SK-N-SH treated with all-trans-retinoic acid at 6 μM for 48 hours (cell line): ENCODE data around the gene CDH4.

Experiments
- ATAC-seq: fragments of 200-7000 bp; cut with Tn5 transposase; 3 replicates; pipeline ENCODE4 v1.9.1; 2020; ENCODE audit warnings: mild to moderate bottlenecking, moderate library complexity
- ARNTL ChIP-seq: fragments of 450-650 bp; formaldehyde crosslinking; IDR thresholded peaks from 2 replicates; pipeline ENCODE4 v1.5.0; 2020; ENCODE audit warnings: low read depth, mild to moderate bottlenecking, moderate library complexity, borderline replicate concordance
- BACH2 ChIP-seq: fragments of 250-450 bp; sonication (Bioruptor Pico); IDR thresholded peaks from 2 replicates; pipeline ENCODE4 v1.9.0; 2021; ENCODE audit warnings: mild to moderate bottlenecking, borderline replicate concordance
- CSDC2 ChIP-seq: fragments of 250-450 bp; sonication (Bioruptor Pico); IDR thresholded peaks from 2 replicates; pipeline ENCODE4 v1.5.0; 2020; ENCODE audit warnings: mild to moderate bottlenecking, moderate library complexity
- CSRNP3 ChIP-seq: fragments of 250-450 bp; sonication (Bioruptor Pico); IDR thresholded peaks from 2 replicates; pipeline ENCODE4 v1.5.1; 2021; ENCODE audit warnings: mild to moderate bottlenecking, moderate library complexity
- ESRRG ChIP-seq: fragments of 250-450 bp; sonication (Bioruptor Pico); IDR thresholded peaks from 2 replicates; pipeline ENCODE4 v1.6.1; 2021; ENCODE audit warnings: mild to moderate bottlenecking
- GLIS3 ChIP-seq: fragments of 250-450 bp; sonication (Bioruptor Pico); IDR thresholded peaks from 2 replicates; pipeline ENCODE4 v1.5.0; 2020; ENCODE audit warnings: mild to moderate bottlenecking, moderate library complexity
- ISL1 ChIP-seq: fragments of 250-450 bp; sonication (Bioruptor Pico); IDR thresholded peaks from 2 replicates; pipeline ENCODE4 v2.1.2; 2022; ENCODE audit warnings: mild to moderate bottlenecking, moderate library complexity
- OSR1 ChIP-seq: fragments of 250-450 bp; sonication (Bioruptor Pico); IDR thresholded peaks from 2 replicates; pipeline ENCODE4 v1.8.0; 2022; ENCODE audit warnings: moderate library complexity, mild to moderate bottlenecking, inconsistent platforms
- POU6F1 ChIP-seq: fragments of 250-450 bp; sonication (Bioruptor Pico); IDR thresholded peaks from 2 replicates; pipeline ENCODE4 v1.8.0; 2021; ENCODE audit warnings: low read depth, mild to moderate bottlenecking, moderate library complexity, borderline replicate concordance
- PPARA ChIP-seq: fragments of 250-450 bp; sonication (Bioruptor Pico); IDR thresholded peaks from 2 replicates; pipeline ENCODE4 v1.5.0; 2020; ENCODE audit warnings: mild to moderate bottlenecking, borderline replicate concordance
- RARB ChIP-seq: fragments of 250-450 bp; sonication (Bioruptor Pico); IDR thresholded peaks from 2 replicates; pipeline ENCODE4 v1.8.0; 2021; ENCODE audit warnings: mild to moderate bottlenecking, moderate library complexity
- TCF4 ChIP-seq: fragments of 250-450 bp; sonication (Bioruptor Pico); IDR thresholded peaks from 2 replicates; pipeline ENCODE4 v1.8.0; 2021; ENCODE audit warnings: mild to moderate bottlenecking, moderate library complexity, borderline replicate concordance
- ZC3H10 ChIP-seq: fragments of 250-450 bp; sonication (Bioruptor Pico); IDR thresholded peaks from 2 replicates; pipeline ENCODE4 v1.5.1; 2021; ENCODE audit warnings: mild to moderate bottlenecking, moderate library complexity
- ZFP30 ChIP-seq: fragments of 450-650 bp; formaldehyde crosslinking; IDR thresholded peaks from 2 replicates; pipeline ENCODE4 v1.5.0; 2022; ENCODE audit warnings: mild to moderate bottlenecking, moderate library complexity
- ZNF565 ChIP-seq: fragments of 450-650 bp; formaldehyde crosslinking; conservative IDR thresholded peaks from 2 replicates; pipeline ENCODE4 v1.5.0; 2020; ENCODE audit warnings: low read depth, mild to moderate bottlenecking, moderate library complexity
- ZNF70 ChIP-seq: fragments of 450-650 bp; formaldehyde crosslinking; IDR thresholded peaks from 2 replicates; pipeline ENCODE4 v1.5.0; 2020; ENCODE audit warnings: mild to moderate bottlenecking, moderate library complexity
- ZNF8 ChIP-seq: fragments of 450-650 bp; formaldehyde crosslinking; IDR thresholded peaks from 2 replicates; pipeline ENCODE4 v1.5.0; 2020; ENCODE audit warnings: mild to moderate bottlenecking, moderate library complexity
- TF ChIP-seq, protein P1 (sequence below): fragments of 250-450 bp; sonication (Bioruptor Pico); IDR thresholded peaks from 2 replicates; pipeline ENCODE4 v1.5.1; 2020; ENCODE audit warnings: low read depth, mild to moderate bottlenecking, moderate library complexity
- TF ChIP-seq, protein P2 (sequence below): fragments of 250-450 bp; sonication (Bioruptor Pico); IDR thresholded peaks from 2 replicates; pipeline ENCODE4 v1.8.0; 2020; ENCODE audit warnings: mild to moderate bottlenecking, moderate library complexity, borderline replicate concordance
- TF ChIP-seq, protein P3 (sequence below): fragments of 250-450 bp; sonication (Bioruptor Pico); IDR thresholded peaks from 2 replicates; pipeline ENCODE4 v1.5.0; 2020; ENCODE audit warnings: mild to moderate bottlenecking, moderate library complexity

The CDH4 gene

GRCh38 chr20:61932711-61933480 lies 680.8 kb downstream of the CDH4 start:
- TF ChIP-seq, protein P1, sequence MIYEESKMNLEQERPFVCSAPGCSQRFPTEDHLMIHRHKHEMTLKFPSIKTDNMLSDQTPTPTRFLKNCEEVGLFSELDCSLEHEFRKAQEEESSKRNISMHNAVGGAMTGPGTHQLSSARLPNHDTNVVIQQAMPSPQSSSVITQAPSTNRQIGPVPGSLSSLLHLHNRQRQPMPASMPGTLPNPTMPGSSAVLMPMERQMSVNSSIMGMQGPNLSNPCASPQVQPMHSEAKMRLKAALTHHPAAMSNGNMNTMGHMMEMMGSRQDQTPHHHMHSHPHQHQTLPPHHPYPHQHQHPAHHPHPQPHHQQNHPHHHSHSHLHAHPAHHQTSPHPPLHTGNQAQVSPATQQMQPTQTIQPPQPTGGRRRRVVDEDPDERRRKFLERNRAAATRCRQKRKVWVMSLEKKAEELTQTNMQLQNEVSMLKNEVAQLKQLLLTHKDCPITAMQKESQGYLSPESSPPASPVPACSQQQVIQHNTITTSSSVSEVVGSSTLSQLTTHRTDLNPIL (CRISPR knock-in tag): no peak
- TF ChIP-seq ARNTL (CRISPR knock-in tag) (no peak), BACH2 (CRISPR knock-in tag) (no peak), ISL1 (CRISPR knock-in tag) (no peak), POU6F1 (no peak), GLIS3 (CRISPR knock-in tag) (no peak), CSRNP3 (CRISPR knock-in tag) (no peak)
- TF ChIP-seq, protein P2, sequence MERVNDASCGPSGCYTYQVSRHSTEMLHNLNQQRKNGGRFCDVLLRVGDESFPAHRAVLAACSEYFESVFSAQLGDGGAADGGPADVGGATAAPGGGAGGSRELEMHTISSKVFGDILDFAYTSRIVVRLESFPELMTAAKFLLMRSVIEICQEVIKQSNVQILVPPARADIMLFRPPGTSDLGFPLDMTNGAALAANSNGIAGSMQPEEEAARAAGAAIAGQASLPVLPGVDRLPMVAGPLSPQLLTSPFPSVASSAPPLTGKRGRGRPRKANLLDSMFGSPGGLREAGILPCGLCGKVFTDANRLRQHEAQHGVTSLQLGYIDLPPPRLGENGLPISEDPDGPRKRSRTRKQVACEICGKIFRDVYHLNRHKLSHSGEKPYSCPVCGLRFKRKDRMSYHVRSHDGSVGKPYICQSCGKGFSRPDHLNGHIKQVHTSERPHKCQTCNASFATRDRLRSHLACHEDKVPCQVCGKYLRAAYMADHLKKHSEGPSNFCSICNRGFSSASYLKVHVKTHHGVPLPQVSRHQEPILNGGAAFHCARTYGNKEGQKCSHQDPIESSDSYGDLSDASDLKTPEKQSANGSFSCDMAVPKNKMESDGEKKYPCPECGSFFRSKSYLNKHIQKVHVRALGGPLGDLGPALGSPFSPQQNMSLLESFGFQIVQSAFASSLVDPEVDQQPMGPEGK: no peak
- TF ChIP-seq, protein P3, sequence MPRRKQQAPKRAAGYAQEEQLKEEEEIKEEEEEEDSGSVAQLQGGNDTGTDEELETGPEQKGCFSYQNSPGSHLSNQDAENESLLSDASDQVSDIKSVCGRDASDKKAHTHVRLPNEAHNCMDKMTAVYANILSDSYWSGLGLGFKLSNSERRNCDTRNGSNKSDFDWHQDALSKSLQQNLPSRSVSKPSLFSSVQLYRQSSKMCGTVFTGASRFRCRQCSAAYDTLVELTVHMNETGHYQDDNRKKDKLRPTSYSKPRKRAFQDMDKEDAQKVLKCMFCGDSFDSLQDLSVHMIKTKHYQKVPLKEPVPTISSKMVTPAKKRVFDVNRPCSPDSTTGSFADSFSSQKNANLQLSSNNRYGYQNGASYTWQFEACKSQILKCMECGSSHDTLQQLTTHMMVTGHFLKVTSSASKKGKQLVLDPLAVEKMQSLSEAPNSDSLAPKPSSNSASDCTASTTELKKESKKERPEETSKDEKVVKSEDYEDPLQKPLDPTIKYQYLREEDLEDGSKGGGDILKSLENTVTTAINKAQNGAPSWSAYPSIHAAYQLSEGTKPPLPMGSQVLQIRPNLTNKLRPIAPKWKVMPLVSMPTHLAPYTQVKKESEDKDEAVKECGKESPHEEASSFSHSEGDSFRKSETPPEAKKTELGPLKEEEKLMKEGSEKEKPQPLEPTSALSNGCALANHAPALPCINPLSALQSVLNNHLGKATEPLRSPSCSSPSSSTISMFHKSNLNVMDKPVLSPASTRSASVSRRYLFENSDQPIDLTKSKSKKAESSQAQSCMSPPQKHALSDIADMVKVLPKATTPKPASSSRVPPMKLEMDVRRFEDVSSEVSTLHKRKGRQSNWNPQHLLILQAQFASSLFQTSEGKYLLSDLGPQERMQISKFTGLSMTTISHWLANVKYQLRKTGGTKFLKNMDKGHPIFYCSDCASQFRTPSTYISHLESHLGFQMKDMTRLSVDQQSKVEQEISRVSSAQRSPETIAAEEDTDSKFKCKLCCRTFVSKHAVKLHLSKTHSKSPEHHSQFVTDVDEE (CRISPR knock-in tag): no peak
- ATAC-seq: no peak

DNA sequence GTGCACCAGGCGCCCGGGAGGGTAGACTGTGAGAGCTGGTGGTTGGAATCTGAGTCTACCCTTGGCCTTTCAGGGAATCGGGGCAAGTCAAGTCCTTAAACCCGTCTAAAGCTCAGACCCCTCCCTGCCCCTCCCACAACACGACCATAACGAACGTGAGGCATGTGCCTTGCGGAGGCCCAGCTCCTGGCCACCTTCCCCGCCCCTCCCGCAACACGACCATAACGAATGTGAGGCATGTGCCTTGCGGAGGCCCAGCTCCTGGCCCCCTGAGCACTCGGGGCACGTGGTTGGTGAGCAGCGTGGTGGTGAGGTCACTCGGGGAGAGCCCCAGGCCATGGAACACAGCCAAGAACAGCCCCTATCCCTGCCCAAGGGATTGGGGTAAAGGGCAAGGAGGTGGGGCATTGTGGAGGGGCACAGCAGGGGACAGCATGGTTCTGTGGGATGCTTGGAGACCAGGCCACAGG lies 681.5 kb downstream of the CDH4 start:
- TF ChIP-seq PPARA: no peak
- no peak for TF ChIP-seq OSR1 (CRISPR knock-in tag)
- TF ChIP-seq GLIS3 (CRISPR knock-in tag): no peak
- no peak for TF ChIP-seq ZNF565 (CRISPR knock-in tag)
- TF ChIP-seq TCF4 (CRISPR knock-in tag): no peak
- TF ChIP-seq BACH2 (CRISPR knock-in tag): no peak
- TF ChIP-seq, protein P2: no peak
- no peak for TF ChIP-seq ZNF8
- no peak for TF ChIP-seq ZFP30
- ATAC-seq: no peak

- TF ChIP-seq POU6F1 (no peak), OSR1 (CRISPR knock-in tag) (no peak), ZNF70 (CRISPR knock-in tag) (no peak), CSDC2 (CRISPR knock-in tag) (no peak), RARB (CRISPR knock-in tag) (no peak), ESRRG (no peak), ZC3H10 (CRISPR knock-in tag) (no peak), TCF4 (CRISPR knock-in tag) (no peak), PPARA (no peak), ARNTL (CRISPR knock-in tag) (no peak)
- TF ChIP-seq, protein P1 (CRISPR knock-in tag): no peak
- ATAC-seq: no peak
Measured at GRCh38 chr20:61933951-61934715, 682.1 kb downstream of the CDH4 start.
